AG04450 (cell line): ENCODE data around the gene SEPTIN10. TPM values are rescaled to one million over a fixed set of nuclear protein-coding genes. Genes with fewer than 3 reads are reported as not detected.

Experiments used
- CTCF ChIA-PET: fragments of 300-600, 350-600 bp; formaldehyde crosslinking; extraction: SDS; loops from one replicate; lab custom pipeline; 2022; ENCODE audit warnings: antibody characterized with exemption, inconsistent platforms; lab: Charles Lee
- POLR2A ChIA-PET: fragments of 350-600 bp; formaldehyde crosslinking; extraction: SDS; loops from one replicate; lab custom pipeline; 2021; ENCODE audit warnings: antibody characterized with exemption, inconsistent platforms; lab: Yijun Ruan, JAX
- DNase-seq: peaks from one replicate; pipeline ENCODE4 v3.0.0-alpha.2; 2011; ENCODE audit warnings: low read depth, low spot score
- H3K27ac ChIP-seq: one replicate; pipeline ENCODE4 v1.5.1; 2012; ENCODE audit warnings: low read depth, low read length, control low read depth
- H3K27me3 ChIP-seq: one replicate; pipeline ENCODE4 v1.6.0; 2012; ENCODE audit warnings: low read length; ENCODE audit not compliant: control insufficient read depth, insufficient read depth
- H3K4me3 ChIP-seq: 2 replicates; pipeline ENCODE4 v1.5.1; 2011; ENCODE audit warnings: mild to moderate bottlenecking, low read depth, low read length, control low read depth
- H3K9me3 ChIP-seq: 2 replicates; pipeline ENCODE4 v1.5.1; 2012; ENCODE audit warnings: low read length; ENCODE audit not compliant: control insufficient read depth, insufficient read depth
- CTCF ChIP-seq: IDR thresholded peaks from 2 replicates; pipeline ENCODE4 v1.5.1; 2011; ENCODE audit warnings: low read depth, low read length, control low read depth, inconsistent platforms
- polyA plus RNA-seq: library from polyadenylated mRNA; depleted of rRNA; stranded (reverse); fragments of >200 nt; gene quantifications from 2 replicates; pipeline ENCODE4 v1.2.3, GENCODE V29; 2011; rRNA removed

Gene SEPTIN10
- polyA plus RNA-seq, 1 experiment = 105 TPM

DNA sequence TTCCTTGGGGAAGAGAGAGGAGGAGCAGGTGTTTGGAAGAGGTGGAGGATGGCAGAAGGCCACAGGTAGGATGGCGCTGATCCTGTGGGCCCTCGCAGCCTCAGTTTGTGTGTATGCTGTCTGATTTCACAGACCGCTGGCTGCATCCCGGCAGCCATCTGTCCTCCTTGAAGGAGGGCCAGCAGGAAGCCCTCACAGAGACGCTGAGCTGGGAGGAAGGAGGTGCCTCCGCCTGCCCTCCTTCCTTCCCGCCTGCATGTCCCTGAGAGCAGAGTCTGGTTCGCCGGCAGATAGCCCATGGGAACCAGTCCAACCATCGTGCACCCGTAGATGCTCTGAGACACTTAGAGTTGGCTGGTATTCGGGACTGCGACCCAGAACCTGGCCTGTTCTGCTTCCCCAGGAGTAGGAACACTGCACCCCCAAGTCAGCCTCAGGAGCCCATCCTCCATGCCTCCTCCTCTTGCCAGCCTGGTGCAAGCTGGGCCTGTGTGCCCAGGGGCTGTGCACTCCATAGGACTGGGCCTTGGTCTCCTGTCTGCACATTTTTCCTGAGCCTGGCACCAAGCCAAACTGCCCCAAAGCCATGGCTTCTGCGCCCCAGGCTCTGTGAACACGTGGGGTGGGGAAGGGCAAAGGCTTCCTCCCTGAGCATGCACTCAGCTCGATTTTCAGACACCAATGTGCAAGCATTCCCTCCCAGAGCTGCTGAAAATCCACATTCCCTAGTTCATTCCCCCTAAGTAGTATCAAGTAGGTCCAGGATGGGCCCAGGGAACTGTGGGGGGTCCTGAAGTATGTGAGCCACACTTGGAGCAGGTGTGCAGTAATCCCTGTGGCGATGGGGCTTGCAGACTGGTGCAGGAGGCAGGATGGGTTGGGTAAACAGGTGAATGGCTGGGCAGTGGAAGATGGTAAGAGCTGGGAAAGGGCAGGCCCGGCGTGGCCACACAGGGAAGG is 115.6 kb downstream of the SEPTIN10 start:
- POLR2A ChIA-PET = interaction anchor here (0.6 to 1.6 kb wide), 5 partner anchors 9 to 281 kb away, joined by 3 to 7 read pairs (median 3); no protein-coding TSS in a partner anchor
- no peak for DNase-seq
- no peak overlapping the region for H3K4me3 ChIP-seq
- no peak for TF ChIP-seq CTCF
- no peaks in the 10 kb centered on the region for H3K27me3 ChIP-seq
- CTCF ChIA-PET = interaction anchor here (4.8 kb wide), 1 partner anchor 12 kb away, joined by 38 read pairs; no protein-coding TSS in a partner anchor
- H3K9me3 ChIP-seq = no peaks in the 10 kb centered on the region; the same call in 1 of the 2 replicates
- peak overlapping the region; percentile 78 for H3K27ac ChIP-seq

DNA sequence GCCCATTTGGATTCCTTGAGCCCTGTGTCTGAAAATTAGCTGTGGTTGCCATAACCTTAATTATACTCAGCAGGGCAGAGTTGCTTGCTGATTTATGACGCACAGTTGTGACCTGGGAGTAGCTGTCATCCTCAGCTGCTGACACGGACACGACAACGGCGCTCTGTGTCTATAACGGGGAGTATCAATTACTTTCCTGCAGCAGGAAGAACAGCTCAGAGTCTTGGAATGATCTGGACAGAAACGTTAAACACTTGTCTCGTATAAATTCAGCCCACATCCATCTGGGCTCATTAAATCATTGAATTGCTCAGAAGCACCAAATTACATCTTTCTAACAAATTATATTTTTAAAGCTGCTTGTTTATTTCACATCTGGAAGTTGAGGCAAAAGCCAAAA is 116.3 kb downstream of the SEPTIN10 start:
- no peak overlapping the region for H3K4me3 ChIP-seq
- H3K27me3 ChIP-seq = no peaks in the 10 kb centered on the region
- peak; percentile 68 for DNase-seq
- H3K27ac ChIP-seq = peak overlapping the region; percentile 78
- ChIA-PET POLR2A (interaction anchor here (0.6 to 1.6 kb wide), 6 partner anchors 10 to 280 kb away, joined by 3 to 7 read pairs (median 4); no protein-coding TSS in a partner anchor), CTCF (interaction anchor here (4.8 kb wide), 1 partner anchor 13 kb away, joined by 38 read pairs; no protein-coding TSS in a partner anchor)
- TF ChIP-seq CTCF = no peak
- H3K9me3 ChIP-seq = no peaks in the 10 kb centered on the region; the same call in 1 of the 2 replicates

- H3K27ac ChIP-seq = no peak overlapping the region
- ChIA-PET CTCF (interaction anchor here (1.0 to 1.3 kb wide), 2 partner anchors 18 to 367 kb away, joined by 3 to 4 read pairs; no protein-coding TSS in a partner anchor), POLR2A (no interaction called here)
- DNase-seq = no peak
- no peaks in the 10 kb centered on the region; the same call in 1 of the 2 replicates for H3K9me3 ChIP-seq
- no peak overlapping the region for H3K4me3 ChIP-seq
- TF ChIP-seq CTCF = no peak
- H3K27me3 ChIP-seq = no peaks in the 10 kb centered on the region
These were observed 119.4 kb downstream of the SEPTIN10 start for GRCh38 chr2:109494351-109494750.

- POLR2A ChIA-PET = no interaction called here
- Histone ChIP-seq H3K4me3 (no peak overlapping the region), H3K27me3 (no peaks in the 10 kb centered on the region), H3K9me3 (no peaks in the 10 kb centered on the region; the same call in 1 of the 2 replicates), H3K27ac (no peak overlapping the region)
- no peak for DNase-seq
- TF ChIP-seq CTCF = no peak
- CTCF ChIA-PET = no interaction called here
These were observed 120.4 kb downstream of the SEPTIN10 start for GRCh38 chr2:109493176-109493935.

Other genes with a start within 250 kb of the SEPTIN10 start
- gene SOWAHC, start 398 bp upstream of the SEPTIN10 start, polyA plus RNA-seq = 3.9 and 4.6 TPM in 2 replicates
- 4.8 and 8.3 TPM in 2 replicates for gene RGPD5, start 180.3 kb upstream of the SEPTIN10 start, polyA plus RNA-seq